HG02973 (cell line): ENCODE results near the gene CDK14.
"Not testable (repeated sequence)": the region's sequence is repeated elsewhere in the genome, so short reads cannot be mapped to it uniquely, and the experiment has no call there.

ENCODE experiments used
- ATAC-seq: cut with Tn5 transposase; IDR thresholded peaks from one replicate; pipeline ENCODE4 v1.9.1; 2021; ENCODE audit warnings: moderate library complexity; ENCODE audit not compliant: unreplicated experiment

The CDK14 gene

GRCh38 chr7:90713628-90714027 lies 117.5 kb downstream of the CDK14 start:
- ATAC-seq: no peak

- no peak for ATAC-seq
These were observed 118.9 kb downstream of the CDK14 start for GRCh38 chr7:90715067-90715466.

- no peak for ATAC-seq
These were observed 121.4 kb downstream of the CDK14 start for GRCh38 chr7:90717296-90718060.

GRCh38 chr7:90719155-90719554 lies 123.0 kb downstream of the CDK14 start:
- ATAC-seq: no peak

GRCh38 chr7:90720984-90721760 lies 125.1 kb downstream of the CDK14 start:
- ATAC-seq: no peak

GRCh38 chr7:90721869-90722431 lies 125.8 kb downstream of the CDK14 start:
- no peak for ATAC-seq

GRCh38 chr7:90723233-90723632 lies 127.1 kb downstream of the CDK14 start:
- ATAC-seq: no peak

GRCh38 chr7:90723866-90724265 lies 127.7 kb downstream of the CDK14 start:
- ATAC-seq: no peak

GRCh38 chr7:90726120-90726519 lies 130.0 kb downstream of the CDK14 start:
- no peak for ATAC-seq

GRCh38 chr7:90726623-90727022 lies 130.5 kb downstream of the CDK14 start:
- no peak for ATAC-seq

- ATAC-seq: no peak
These were observed 131.3 kb downstream of the CDK14 start for GRCh38 chr7:90727412-90727811.

- peak; percentile 64 for ATAC-seq
These were observed 132.4 kb downstream of the CDK14 start for GRCh38 chr7:90728568-90728967.

GRCh38 chr7:90735611-90736280 lies 139.6 kb downstream of the CDK14 start:
- not testable (repeated sequence) for ATAC-seq

GRCh38 chr7:90736316-90736715 lies 140.2 kb downstream of the CDK14 start:
- ATAC-seq: no peak

- peak; percentile 98 for ATAC-seq
These were observed 141.1 kb downstream of the CDK14 start for GRCh38 chr7:90736968-90737939.

- ATAC-seq: no peak
These were observed 142.1 kb downstream of the CDK14 start for GRCh38 chr7:90738249-90738648.

- ATAC-seq: no peak
These were observed 143.6 kb downstream of the CDK14 start for GRCh38 chr7:90739716-90740115.

GRCh38 chr7:90740386-90740785 lies 144.3 kb downstream of the CDK14 start:
- ATAC-seq: no peak

- no peak for ATAC-seq
These were observed 147.5 kb downstream of the CDK14 start for GRCh38 chr7:90743626-90744025.

- ATAC-seq: no peak
These were observed 151.4 kb downstream of the CDK14 start for GRCh38 chr7:90747516-90747915.
